ENCODE results near the gene PIBF1.

DNA sequence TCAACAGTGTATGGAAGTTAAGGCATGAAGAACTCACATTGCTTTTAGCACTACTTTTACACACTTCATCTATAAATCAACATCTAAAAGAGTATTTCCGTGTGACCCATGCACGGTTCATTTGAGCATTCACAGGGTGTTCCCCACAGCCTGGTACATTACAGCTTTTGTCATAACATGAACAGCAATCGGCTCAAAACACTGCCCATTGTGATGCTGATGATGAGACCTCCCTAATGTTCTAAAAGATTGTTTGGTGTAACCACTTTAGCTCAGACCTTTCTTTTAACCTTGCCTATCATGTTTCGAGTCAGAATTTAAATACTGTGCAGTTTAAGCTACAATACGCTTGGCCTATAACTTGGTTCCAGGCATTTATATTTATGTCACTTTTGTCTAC, 272.8 kb downstream of the PIBF1 start:
- no peak for TF ChIP-seq JUND (IDR thresholded peaks at IDR 0.05)
- TF ChIP-seq CTCF (IDR thresholded peaks at IDR 0.05; ENCODE audit: low read depth, low read length, missing input control), result no peak
- TF ChIP-seq HNF4A (conservative IDR thresholded peaks at IDR 0.05), result no peak
- TF ChIP-seq, protein P1, sequence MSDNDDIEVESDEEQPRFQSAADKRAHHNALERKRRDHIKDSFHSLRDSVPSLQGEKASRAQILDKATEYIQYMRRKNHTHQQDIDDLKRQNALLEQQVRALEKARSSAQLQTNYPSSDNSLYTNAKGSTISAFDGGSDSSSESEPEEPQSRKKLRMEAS (IDR thresholded peaks at IDR 0.05), result no peak
- no peak for TF ChIP-seq YY1 (IDR thresholded peaks at IDR 0.05)
- TF ChIP-seq TAF1 (conservative IDR thresholded peaks at IDR 0.05), result no peak
